PC-9 (cell line): ENCODE results near the gene ABCA4.

Source experiments
- EZH2 ChIP-seq: fragments of 200-600 bp; sonication (generic); IDR thresholded peaks from 2 replicates; pipeline ENCODE4 v1.8.0; 2017; ENCODE audit warnings: antibody characterized with exemption, low read depth
- TF ChIP-seq, protein P1 (sequence below): fragments of 200-600 bp; sonication (generic); conservative IDR thresholded peaks from 2 replicates; pipeline ENCODE4 v1.6.1; 2017; ENCODE audit warnings: mixed run types, antibody characterized with exemption, mild to moderate bottlenecking, moderate library complexity

DNA sequence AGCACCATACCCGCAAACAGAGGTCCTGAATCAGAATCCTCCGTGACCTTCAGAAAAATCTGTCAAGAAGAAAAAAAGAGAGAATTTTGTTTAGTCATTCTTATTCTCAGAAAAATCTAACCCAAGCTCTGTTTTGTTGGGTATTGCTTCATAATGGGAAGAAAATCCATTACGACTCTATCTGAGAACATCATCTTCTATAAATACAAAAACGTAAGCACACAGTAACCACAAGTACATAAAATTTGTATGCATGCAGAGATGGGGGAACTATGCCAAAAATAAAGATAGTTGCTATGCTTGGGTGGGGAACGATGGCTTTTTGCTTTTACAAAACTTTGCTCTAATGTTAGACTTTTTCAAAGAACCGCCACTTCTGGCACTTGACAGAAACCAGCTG lies 84.2 kb downstream of the ABCA4 start:
- TF ChIP-seq, protein P1, sequence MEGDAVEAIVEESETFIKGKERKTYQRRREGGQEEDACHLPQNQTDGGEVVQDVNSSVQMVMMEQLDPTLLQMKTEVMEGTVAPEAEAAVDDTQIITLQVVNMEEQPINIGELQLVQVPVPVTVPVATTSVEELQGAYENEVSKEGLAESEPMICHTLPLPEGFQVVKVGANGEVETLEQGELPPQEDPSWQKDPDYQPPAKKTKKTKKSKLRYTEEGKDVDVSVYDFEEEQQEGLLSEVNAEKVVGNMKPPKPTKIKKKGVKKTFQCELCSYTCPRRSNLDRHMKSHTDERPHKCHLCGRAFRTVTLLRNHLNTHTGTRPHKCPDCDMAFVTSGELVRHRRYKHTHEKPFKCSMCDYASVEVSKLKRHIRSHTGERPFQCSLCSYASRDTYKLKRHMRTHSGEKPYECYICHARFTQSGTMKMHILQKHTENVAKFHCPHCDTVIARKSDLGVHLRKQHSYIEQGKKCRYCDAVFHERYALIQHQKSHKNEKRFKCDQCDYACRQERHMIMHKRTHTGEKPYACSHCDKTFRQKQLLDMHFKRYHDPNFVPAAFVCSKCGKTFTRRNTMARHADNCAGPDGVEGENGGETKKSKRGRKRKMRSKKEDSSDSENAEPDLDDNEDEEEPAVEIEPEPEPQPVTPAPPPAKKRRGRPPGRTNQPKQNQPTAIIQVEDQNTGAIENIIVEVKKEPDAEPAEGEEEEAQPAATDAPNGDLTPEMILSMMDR: no peak
- TF ChIP-seq EZH2: no peak
